ENCODE data around the gene EIF3I.
"Not testable (repeated sequence)": the region's sequence is repeated elsewhere in the genome, so short reads cannot be mapped to it uniquely, and the experiment has no call there.

The EIF3I gene

GRCh38 chr1:32232558-32233304 lies 10.5 kb downstream of the EIF3I start:
- DNase-seq, result no peak

GRCh38 chr1:32234792-32235191 lies 12.6 kb downstream of the EIF3I start:
- no peak for DNase-seq

- no peak for DNase-seq
Observed at GRCh38 chr1:32239337-32239736, 17.1 kb downstream of the EIF3I start.

GRCh38 chr1:32239790-32240139 lies 17.6 kb downstream of the EIF3I start:
- DNase-seq, result no peak

GRCh38 chr1:32240140-32240951 lies 18.1 kb downstream of the EIF3I start:
- DNase-seq, result peak; percentile 81

- DNase-seq, result peak; percentile 77
Observed at GRCh38 chr1:32241001-32241763, 19.0 kb downstream of the EIF3I start.

- DNase-seq, result no peak
Observed at GRCh38 chr1:32242341-32242851, 20.2 kb downstream of the EIF3I start.

GRCh38 chr1:32246888-32247273 lies 24.7 kb downstream of the EIF3I start, which contains the start of gene FAM167B:
Gene FAM167B (plus strand): TSS chr1:32247222. CDS start chr1:32247422, 200 bp downstream.
- DNase-seq, result no peak

GRCh38 chr1:32247452-32247851 lies 25.2 kb downstream of the EIF3I start:
- no peak for DNase-seq

- DNase-seq, result peak; percentile 79
Observed at GRCh38 chr1:32247983-32248889, 26.0 kb downstream of the EIF3I start.

GRCh38 chr1:32249831-32250525 lies 27.8 kb downstream of the EIF3I start:
- DNase-seq, result peak; percentile 50

- no peak for DNase-seq
Observed at GRCh38 chr1:32250893-32251716, 28.9 kb downstream of the EIF3I start, which contains the start of gene LCK. Gene LCK (plus strand): TSS chr1:32251265. CDS start chr1:32274330, 23,065 bp downstream.

- no peak for DNase-seq
Observed at GRCh38 chr1:32255072-32256071, 33.2 kb downstream of the EIF3I start.

GRCh38 chr1:32256473-32257226 lies 34.4 kb downstream of the EIF3I start:
- DNase-seq, result no peak

GRCh38 chr1:32257227-32257508 lies 35.0 kb downstream of the EIF3I start:
- DNase-seq, result no peak

- not testable (repeated sequence) for DNase-seq
Observed at GRCh38 chr1:32263236-32263593, 41.0 kb downstream of the EIF3I start.

GRCh38 chr1:32263744-32264143 lies 41.5 kb downstream of the EIF3I start:
- DNase-seq, result no peak

- DNase-seq, result no peak
Observed at GRCh38 chr1:32265846-32266245, 43.6 kb downstream of the EIF3I start.

All from right forelimb (tissue), 1 donor.